ENCODE results near the gene TFB1M. TPM values are rescaled to one million over a fixed set of nuclear protein-coding genes. Genes with fewer than 3 reads are reported as not detected.
A peak's percentile ranks its signal among the peaks of the same experiment; 100 is the strongest.
"Not testable (repeated sequence)": the region's sequence is repeated elsewhere in the genome, so short reads cannot be mapped to it uniquely, and the experiment has no call there.

Gene TFB1M
- total RNA-seq: 14.1 and 19.1 TPM in 2 replicates
- long read RNA-seq, transcript TFB1M-201 (7 exons, 1,424 nt): major isoform, 36 of 55 reads
- long read RNA-seq, partial matches to known transcripts: 11 of 55 reads
- long read RNA-seq, other reads (novel, unspliced or antisense): 8 of 55 reads

DNA sequence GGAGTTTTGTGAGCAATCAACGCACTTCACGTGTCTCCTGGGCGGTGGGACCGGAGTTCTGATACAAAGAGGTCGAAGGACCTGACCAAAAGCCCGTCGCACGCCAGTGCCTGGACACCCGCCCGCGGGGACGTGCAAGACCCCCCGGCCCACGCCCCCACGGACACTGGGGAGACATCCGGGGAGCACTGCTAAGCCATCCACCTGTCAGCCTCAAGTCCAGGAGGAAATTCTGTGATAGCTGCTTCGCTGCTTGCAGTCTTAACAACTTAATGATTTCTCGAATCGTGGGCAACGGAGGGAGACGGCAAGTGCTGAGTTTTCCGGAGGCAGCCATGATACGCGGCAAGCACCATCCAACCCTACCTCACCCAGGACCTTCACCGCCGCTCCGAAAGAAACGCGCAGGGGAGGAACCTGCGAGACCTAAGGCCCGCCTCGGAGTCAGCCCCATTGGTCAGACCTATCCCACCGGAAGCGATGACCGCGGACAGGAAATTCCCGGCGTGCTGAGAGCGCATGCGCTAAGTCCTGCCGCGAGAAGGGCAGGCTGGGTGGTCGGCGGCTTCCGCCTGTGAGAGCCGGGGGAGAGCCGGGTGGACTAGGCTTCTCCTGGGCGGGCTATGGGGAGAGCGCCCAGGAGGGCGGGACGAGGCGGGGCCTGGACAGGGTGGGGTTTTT lies at the start of gene TFB1M:
TFB1M (minus strand) TSS at position 393 of the 681 bp plus-strand sequence; CDS start at position 337, 56 bp downstream.
- DNase-seq (ENCODE audit: extremely low spot score, unreplicated experiment): peak; percentile 99
- peak within 1 kb of the TSS; percentile 92 for H3K4me3 Mint-ChIP-seq (ENCODE audit: unreplicated experiment)
- no peaks in the 10 kb centered on the region for H3K27me3 Mint-ChIP-seq (ENCODE audit: unreplicated experiment)
- peaks cover 14% of the 10 kb centered on the region for H3K4me1 Mint-ChIP-seq (ENCODE audit: unreplicated experiment)
- TF ChIP-seq, protein P1, sequence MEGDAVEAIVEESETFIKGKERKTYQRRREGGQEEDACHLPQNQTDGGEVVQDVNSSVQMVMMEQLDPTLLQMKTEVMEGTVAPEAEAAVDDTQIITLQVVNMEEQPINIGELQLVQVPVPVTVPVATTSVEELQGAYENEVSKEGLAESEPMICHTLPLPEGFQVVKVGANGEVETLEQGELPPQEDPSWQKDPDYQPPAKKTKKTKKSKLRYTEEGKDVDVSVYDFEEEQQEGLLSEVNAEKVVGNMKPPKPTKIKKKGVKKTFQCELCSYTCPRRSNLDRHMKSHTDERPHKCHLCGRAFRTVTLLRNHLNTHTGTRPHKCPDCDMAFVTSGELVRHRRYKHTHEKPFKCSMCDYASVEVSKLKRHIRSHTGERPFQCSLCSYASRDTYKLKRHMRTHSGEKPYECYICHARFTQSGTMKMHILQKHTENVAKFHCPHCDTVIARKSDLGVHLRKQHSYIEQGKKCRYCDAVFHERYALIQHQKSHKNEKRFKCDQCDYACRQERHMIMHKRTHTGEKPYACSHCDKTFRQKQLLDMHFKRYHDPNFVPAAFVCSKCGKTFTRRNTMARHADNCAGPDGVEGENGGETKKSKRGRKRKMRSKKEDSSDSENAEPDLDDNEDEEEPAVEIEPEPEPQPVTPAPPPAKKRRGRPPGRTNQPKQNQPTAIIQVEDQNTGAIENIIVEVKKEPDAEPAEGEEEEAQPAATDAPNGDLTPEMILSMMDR (IDR thresholded peaks at IDR 0.05): no peak
- peaks cover 4% of the 10 kb centered on the region for H3K36me3 Mint-ChIP-seq (ENCODE audit: unreplicated experiment)
- no peaks in the 10 kb centered on the region for H3K9me3 Mint-ChIP-seq (ENCODE audit: unreplicated experiment)
- H3K27ac Mint-ChIP-seq (ENCODE audit: unreplicated experiment): peak within 1 kb of the TSS; percentile 93

DNA sequence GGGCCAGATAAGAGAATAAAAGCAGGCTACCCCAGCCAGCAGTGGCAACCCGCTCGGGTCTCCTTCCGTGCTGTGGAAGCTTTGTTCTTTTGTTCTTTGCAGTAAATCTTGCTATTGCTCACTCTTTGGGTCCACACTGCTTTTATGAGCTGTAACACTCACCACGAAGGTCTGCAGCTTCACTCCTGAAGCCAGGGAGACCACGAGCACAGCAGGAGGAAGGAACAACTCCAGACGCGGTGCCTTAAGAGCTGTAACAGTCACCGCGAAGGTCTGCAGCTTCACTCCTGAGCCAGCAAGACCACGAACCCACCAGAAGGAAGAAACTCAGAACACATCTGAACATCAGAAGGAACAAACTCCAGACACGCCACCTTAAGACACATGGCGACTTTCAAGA lies 49.7 kb upstream of the TFB1M start:
- peaks cover 11% of the 10 kb centered on the region for H3K27me3 Mint-ChIP-seq (ENCODE audit: unreplicated experiment)
- not testable (repeated sequence) for H3K4me3 Mint-ChIP-seq (ENCODE audit: unreplicated experiment); DNase-seq (ENCODE audit: extremely low spot score, unreplicated experiment); H3K4me1 Mint-ChIP-seq (ENCODE audit: unreplicated experiment); H3K36me3 Mint-ChIP-seq (ENCODE audit: unreplicated experiment); H3K27ac Mint-ChIP-seq (ENCODE audit: unreplicated experiment)
- H3K9me3 Mint-ChIP-seq (ENCODE audit: unreplicated experiment): peaks cover 18% of the 10 kb centered on the region

DNA sequence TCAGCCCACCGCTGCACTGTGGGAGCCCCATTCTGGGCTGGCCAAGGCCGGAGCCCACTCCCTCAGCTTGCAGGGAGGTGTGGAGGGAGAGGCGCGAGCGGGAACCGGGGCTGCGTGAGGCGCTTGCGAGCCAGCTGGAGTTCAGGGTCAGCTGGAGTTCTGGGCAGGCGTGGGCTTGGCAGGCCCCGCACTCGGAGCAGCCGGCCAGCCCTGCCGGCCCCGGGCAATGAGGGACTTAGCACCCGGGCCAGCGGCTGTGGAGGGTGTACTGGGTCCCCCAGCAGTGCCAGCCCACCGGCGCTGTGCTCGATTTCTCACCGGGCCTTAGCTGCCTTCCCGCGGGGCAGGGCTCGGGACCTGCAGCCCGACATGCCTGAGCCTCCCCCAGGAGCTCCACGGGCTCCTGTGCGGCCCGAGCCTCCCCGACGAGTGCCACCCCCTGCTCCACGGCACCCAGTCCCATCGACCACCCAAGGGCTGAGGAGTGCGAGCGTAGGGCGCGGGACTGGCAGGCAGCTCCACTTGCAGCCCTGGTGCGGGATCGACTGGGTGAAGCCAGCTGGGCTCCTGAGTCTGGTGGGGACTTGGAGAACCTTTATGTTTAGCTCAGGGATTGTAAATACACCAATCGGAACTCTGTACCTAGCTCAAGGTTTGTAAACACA lies 48.8 kb upstream of the TFB1M start:
- H3K4me3 Mint-ChIP-seq (ENCODE audit: unreplicated experiment); H3K27ac Mint-ChIP-seq (ENCODE audit: unreplicated experiment); H3K36me3 Mint-ChIP-seq (ENCODE audit: unreplicated experiment); H3K4me1 Mint-ChIP-seq (ENCODE audit: unreplicated experiment); DNase-seq (ENCODE audit: extremely low spot score, unreplicated experiment): not testable (repeated sequence)
- H3K27me3 Mint-ChIP-seq (ENCODE audit: unreplicated experiment): peaks cover 16% of the 10 kb centered on the region
- peaks cover 22% of the 10 kb centered on the region for H3K9me3 Mint-ChIP-seq (ENCODE audit: unreplicated experiment)

DNA sequence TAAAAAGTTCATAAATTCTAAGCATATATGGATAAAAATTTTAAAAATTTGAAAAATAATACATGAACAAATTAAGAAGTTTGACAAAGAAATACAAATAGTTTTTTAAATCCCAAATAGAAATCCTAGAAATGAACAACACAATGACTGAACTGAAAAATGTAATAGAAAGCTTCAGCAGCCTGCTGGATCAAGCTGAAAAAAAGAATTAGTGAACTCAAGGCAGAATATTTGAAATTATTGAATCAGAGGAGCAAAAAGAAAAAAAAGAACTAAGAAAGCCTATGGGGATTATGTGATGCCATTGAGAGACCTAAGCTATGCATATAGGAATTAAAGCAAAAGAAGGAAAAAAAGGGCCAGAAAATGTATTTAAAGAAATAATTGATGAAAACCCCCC lies 39.9 kb upstream of the TFB1M start:
- Mint-ChIP-seq H3K9me3 (ENCODE audit: unreplicated experiment) (peaks cover 20% of the 10 kb centered on the region), H3K4me1 (ENCODE audit: unreplicated experiment) (no peaks in the 10 kb centered on the region), H3K27ac (ENCODE audit: unreplicated experiment) (no peak overlapping the region), H3K4me3 (ENCODE audit: unreplicated experiment) (no peak overlapping the region), H3K36me3 (ENCODE audit: unreplicated experiment) (peaks cover 5% of the 10 kb centered on the region), H3K27me3 (ENCODE audit: unreplicated experiment) (peaks cover 11% of the 10 kb centered on the region)
- TF ChIP-seq, protein P1 (IDR thresholded peaks at IDR 0.05): no peak
- no peak for DNase-seq (ENCODE audit: extremely low spot score, unreplicated experiment)

DNA sequence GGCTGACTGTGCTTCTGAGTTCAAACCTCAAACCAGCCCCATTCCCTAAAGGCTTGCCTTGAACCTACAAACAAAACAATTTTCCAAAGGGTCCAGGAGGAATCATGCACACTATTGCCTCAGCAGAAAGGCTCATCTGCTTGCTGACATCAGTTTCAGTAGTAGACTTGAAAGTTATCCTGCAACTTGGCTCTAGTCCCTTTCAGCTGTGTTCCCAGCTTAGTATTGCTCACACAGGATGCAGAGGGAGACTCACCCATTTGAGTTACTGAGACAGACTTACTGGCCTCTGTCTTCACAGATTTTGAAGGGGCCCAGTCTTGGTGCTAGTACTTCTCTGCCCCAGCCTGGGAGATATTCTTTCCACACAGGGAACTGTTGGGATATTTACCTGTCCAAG lies 38.5 kb upstream of the TFB1M start:
- peaks cover 3% of the 10 kb centered on the region for H3K27me3 Mint-ChIP-seq (ENCODE audit: unreplicated experiment)
- TF ChIP-seq, protein P1 (IDR thresholded peaks at IDR 0.05): no peak
- no peak overlapping the region for H3K4me3 Mint-ChIP-seq (ENCODE audit: unreplicated experiment)
- peaks cover 12% of the 10 kb centered on the region for H3K9me3 Mint-ChIP-seq (ENCODE audit: unreplicated experiment)
- H3K27ac Mint-ChIP-seq (ENCODE audit: unreplicated experiment): no peak overlapping the region
- H3K36me3 Mint-ChIP-seq (ENCODE audit: unreplicated experiment): peaks cover 5% of the 10 kb centered on the region
- H3K4me1 Mint-ChIP-seq (ENCODE audit: unreplicated experiment): no peaks in the 10 kb centered on the region
- DNase-seq (ENCODE audit: extremely low spot score, unreplicated experiment): no peak

DNA sequence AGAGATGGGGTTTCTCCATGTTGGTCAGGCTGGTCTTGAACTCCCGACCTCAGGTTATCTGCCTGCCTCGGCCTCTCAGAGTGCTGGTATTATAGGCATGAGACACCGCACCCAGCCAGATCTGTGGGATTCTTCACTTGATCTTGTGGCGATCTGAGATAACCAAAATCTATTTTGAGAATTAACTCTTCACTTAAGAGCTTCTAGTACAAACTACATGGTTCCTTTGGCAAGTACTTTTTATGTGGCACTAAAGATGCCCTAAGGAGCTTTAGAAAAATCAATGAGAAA lies 37.8 kb upstream of the TFB1M start:
- H3K27me3 Mint-ChIP-seq (ENCODE audit: unreplicated experiment): no peaks in the 10 kb centered on the region
- no peak overlapping the region for H3K4me3 Mint-ChIP-seq (ENCODE audit: unreplicated experiment)

More for the DNA sequence above, 37.8 kb upstream of the TFB1M start:
- Mint-ChIP-seq H3K4me1 (ENCODE audit: unreplicated experiment) (no peaks in the 10 kb centered on the region), H3K36me3 (ENCODE audit: unreplicated experiment) (peaks cover 5% of the 10 kb centered on the region), H3K9me3 (ENCODE audit: unreplicated experiment) (peaks cover 14% of the 10 kb centered on the region), H3K27ac (ENCODE audit: unreplicated experiment) (no peak overlapping the region)
- TF ChIP-seq, protein P1 (IDR thresholded peaks at IDR 0.05): no peak
- DNase-seq (ENCODE audit: extremely low spot score, unreplicated experiment): no peak
